GM23248 (cell line): ENCODE data around the gene PEX3.

Experiments
- EZH2 ChIP-seq: fragments of 200-600 bp; sonication (generic); IDR thresholded peaks from 2 replicates; pipeline ENCODE4 v1.6.1; 2018; ENCODE audit warnings: antibody characterized with exemption, mild to moderate bottlenecking; ENCODE audit not compliant: insufficient read depth, poor library complexity, severe bottlenecking
- EZH2phosphoT487 ChIP-seq: fragments of 200-600 bp; sonication (generic); IDR thresholded peaks from 2 replicates; pipeline ENCODE4 v1.6.1; 2018; ENCODE audit warnings: antibody characterized with exemption, moderate library complexity, mild to moderate bottlenecking, low read depth; ENCODE audit not compliant: insufficient read depth

DNA sequence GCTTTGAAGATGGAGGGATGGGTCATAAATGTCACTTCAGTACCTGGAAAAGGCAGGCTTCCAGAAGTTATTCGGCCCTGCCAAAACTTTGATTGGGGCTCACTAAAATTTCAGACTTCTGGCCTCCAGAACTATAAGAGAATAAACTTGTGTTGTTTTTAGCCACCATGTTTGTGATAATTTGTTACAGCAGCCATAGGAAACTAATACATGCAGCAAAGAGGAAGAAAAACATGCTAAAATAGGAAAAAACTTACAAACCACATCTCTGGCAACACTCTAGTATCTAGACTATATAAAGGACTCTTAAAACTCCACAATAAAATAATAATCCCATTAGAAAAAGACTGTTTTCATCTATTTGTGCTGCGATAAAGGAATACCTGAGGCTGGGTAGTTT lies 9.6 kb upstream of the PEX3 start:
- no peak for TF ChIP-seq EZH2
- TF ChIP-seq EZH2phosphoT487, result no peak
